ENCODE results near the gene MRPL10. TPM values are rescaled to one million over a fixed set of nuclear protein-coding genes. Genes with fewer than 3 reads are reported as not detected.

The MRPL10 gene
- polyA plus RNA-seq, 1 donor: 48.4 TPM

DNA sequence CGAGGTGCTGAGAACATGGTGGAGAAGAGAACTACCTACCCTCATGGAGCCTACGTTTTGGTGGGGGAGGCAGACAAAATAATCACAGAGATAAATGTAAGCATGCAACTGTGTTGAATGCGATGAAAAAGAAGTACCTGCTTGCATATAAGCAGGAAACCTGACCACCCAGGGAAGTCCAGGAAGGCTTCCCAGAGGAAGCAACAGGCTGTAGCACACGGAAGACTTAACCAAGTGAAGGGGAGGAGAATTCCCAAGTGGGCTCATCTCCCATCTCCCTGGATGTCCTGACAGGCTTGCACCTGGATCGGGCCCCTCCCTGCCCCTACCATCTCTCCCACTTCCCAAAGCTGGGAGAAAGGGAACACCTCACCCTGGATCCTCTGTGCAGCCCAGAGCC lies 7.7 kb upstream of the MRPL10 start:
- DNase-seq: no peak
- peaks cover 55% of the 10 kb centered on the region for H3K4me1 ChIP-seq (ENCODE audit: control insufficient read depth, insufficient read depth, low read length)
- H3K9me3 ChIP-seq (ENCODE audit: control insufficient read depth, low read depth, low read length): no peaks in the 10 kb centered on the region
- H3K27ac ChIP-seq (ENCODE audit: low read length): no peak overlapping the region
- H3K36me3 ChIP-seq (ENCODE audit: control insufficient read depth, insufficient read depth, low read length): peaks cover 40% of the 10 kb centered on the region
- no peaks in the 10 kb centered on the region for H3K27me3 ChIP-seq (ENCODE audit: control insufficient read depth, insufficient read depth, low read length)
- H3K4me3 ChIP-seq (ENCODE audit: low read length): no peak overlapping the region
- WGBS (ENCODE audit: insufficient coverage, low lambda C conversion rate): no CpG with 5 or more reads among the region's 5 CpGs

- no CpG with 5 or more reads among the region's 13 CpGs for WGBS (ENCODE audit: insufficient coverage, low lambda C conversion rate)
These were observed 7.3 kb upstream of the MRPL10 start for GRCh38 chr17:47838636-47839035.

GRCh38 chr17:47837401-47838039 lies 6.2 kb upstream of the MRPL10 start:
- peak overlapping the region; percentile 5 for H3K27ac ChIP-seq (ENCODE audit: low read length)
- no peak overlapping the region for H3K4me3 ChIP-seq (ENCODE audit: low read length)
- H3K27me3 ChIP-seq (ENCODE audit: control insufficient read depth, insufficient read depth, low read length): no peaks in the 10 kb centered on the region
- peaks cover 40% of the 10 kb centered on the region for H3K36me3 ChIP-seq (ENCODE audit: control insufficient read depth, insufficient read depth, low read length)
- DNase-seq: peak; percentile 70
- no peaks in the 10 kb centered on the region for H3K9me3 ChIP-seq (ENCODE audit: control insufficient read depth, low read depth, low read length)
- no CpG with 5 or more reads among the region's 13 CpGs for WGBS (ENCODE audit: insufficient coverage, low lambda C conversion rate)
- peaks cover 41% of the 10 kb centered on the region for H3K4me1 ChIP-seq (ENCODE audit: control insufficient read depth, insufficient read depth, low read length)

More at GRCh38 chr17:47838636-47839035, 7.3 kb upstream of the MRPL10 start:
- H3K4me3 ChIP-seq (ENCODE audit: low read length): no peak overlapping the region
- H3K9me3 ChIP-seq (ENCODE audit: control insufficient read depth, low read depth, low read length): no peaks in the 10 kb centered on the region
- peaks cover 50% of the 10 kb centered on the region for H3K4me1 ChIP-seq (ENCODE audit: control insufficient read depth, insufficient read depth, low read length)
- no peak overlapping the region for H3K27ac ChIP-seq (ENCODE audit: low read length)
- no peak for DNase-seq
- no peaks in the 10 kb centered on the region for H3K27me3 ChIP-seq (ENCODE audit: control insufficient read depth, insufficient read depth, low read length)
- H3K36me3 ChIP-seq (ENCODE audit: control insufficient read depth, insufficient read depth, low read length): peaks cover 40% of the 10 kb centered on the region

- H3K27me3 ChIP-seq (ENCODE audit: control insufficient read depth, insufficient read depth, low read length): no peaks in the 10 kb centered on the region
- no CpG with 5 or more reads among the region's 6 CpGs for WGBS (ENCODE audit: insufficient coverage, low lambda C conversion rate)
- peaks cover 39% of the 10 kb centered on the region for H3K4me1 ChIP-seq (ENCODE audit: control insufficient read depth, insufficient read depth, low read length)
- H3K4me3 ChIP-seq (ENCODE audit: low read length): no peak overlapping the region
- no peak for DNase-seq
- H3K36me3 ChIP-seq (ENCODE audit: control insufficient read depth, insufficient read depth, low read length): peaks cover 40% of the 10 kb centered on the region
- no peak overlapping the region for H3K27ac ChIP-seq (ENCODE audit: low read length)
- H3K9me3 ChIP-seq (ENCODE audit: control insufficient read depth, low read depth, low read length): no peaks in the 10 kb centered on the region
These were observed 5.3 kb upstream of the MRPL10 start for GRCh38 chr17:47836601-47837000.

DNA sequence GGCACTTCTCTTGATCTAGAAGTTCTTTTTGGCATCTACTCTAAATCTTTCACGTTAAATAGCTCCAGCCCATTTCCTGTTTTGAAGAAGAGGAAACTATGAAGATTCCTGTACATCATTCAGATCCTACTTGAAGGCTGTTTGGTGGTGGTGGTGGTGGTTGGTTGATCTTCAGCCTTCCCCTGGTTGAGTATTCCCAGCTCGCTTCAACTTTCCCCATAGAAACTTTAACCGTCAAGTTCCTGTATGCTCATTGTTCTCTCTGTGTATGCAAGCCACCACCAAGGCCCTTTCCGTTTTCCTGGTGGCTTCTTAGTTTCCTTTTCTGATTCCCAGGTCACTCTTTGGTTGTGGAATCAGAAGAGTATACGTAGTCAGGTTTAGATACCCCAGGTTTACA lies 3.4 kb upstream of the MRPL10 start:
- peaks cover 42% of the 10 kb centered on the region for H3K4me1 ChIP-seq (ENCODE audit: control insufficient read depth, insufficient read depth, low read length)
- 80% methylated on average over 1 of the region's 5 CpGs for WGBS (ENCODE audit: insufficient coverage, low lambda C conversion rate)
- no peak for DNase-seq
- H3K36me3 ChIP-seq (ENCODE audit: control insufficient read depth, insufficient read depth, low read length): peaks cover 40% of the 10 kb centered on the region
- H3K27me3 ChIP-seq (ENCODE audit: control insufficient read depth, insufficient read depth, low read length): no peaks in the 10 kb centered on the region
- H3K27ac ChIP-seq (ENCODE audit: low read length): no peak overlapping the region
- no peak overlapping the region for H3K4me3 ChIP-seq (ENCODE audit: low read length)
- no peaks in the 10 kb centered on the region for H3K9me3 ChIP-seq (ENCODE audit: control insufficient read depth, low read depth, low read length)

DNA sequence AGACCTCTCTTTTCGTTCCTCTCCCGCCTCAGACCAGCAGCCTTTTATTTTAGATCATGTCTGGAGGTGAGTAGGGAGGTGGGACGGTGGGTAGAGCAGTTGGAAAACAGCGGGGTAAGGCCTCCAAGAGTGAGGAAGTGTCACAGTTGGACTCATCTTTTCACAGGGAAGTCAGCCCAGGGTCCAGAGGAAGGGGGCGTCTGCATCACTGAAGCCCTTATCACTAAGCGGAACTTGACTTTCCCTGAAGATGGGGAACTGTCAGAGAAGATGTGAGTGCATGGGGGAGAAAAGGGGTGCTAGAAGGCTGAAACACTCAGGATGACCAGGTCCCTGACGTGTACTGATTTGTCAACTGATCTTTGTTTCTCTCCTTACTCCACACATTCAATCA lies 590 bp upstream of the MRPL10 start:
- Histone ChIP-seq H3K4me1 (ENCODE audit: control insufficient read depth, insufficient read depth, low read length) (peaks cover 18% of the 10 kb centered on the region), H3K36me3 (ENCODE audit: control insufficient read depth, insufficient read depth, low read length) (peaks cover 34% of the 10 kb centered on the region), H3K27me3 (ENCODE audit: control insufficient read depth, insufficient read depth, low read length) (no peaks in the 10 kb centered on the region), H3K4me3 (ENCODE audit: low read length) (peak overlapping the region; percentile 79), H3K9me3 (ENCODE audit: control insufficient read depth, low read depth, low read length) (no peaks in the 10 kb centered on the region), H3K27ac (ENCODE audit: low read length) (no peak overlapping the region)
- DNase-seq: no peak
- WGBS (ENCODE audit: insufficient coverage, low lambda C conversion rate): no CpG with 5 or more reads among the region's 7 CpGs

- Histone ChIP-seq H3K4me3 (ENCODE audit: low read length) (peak overlapping the region; percentile 79), H3K36me3 (ENCODE audit: control insufficient read depth, insufficient read depth, low read length) (peaks cover 30% of the 10 kb centered on the region), H3K27ac (ENCODE audit: low read length) (peak overlapping the region; percentile 67), H3K9me3 (ENCODE audit: control insufficient read depth, low read depth, low read length) (no peaks in the 10 kb centered on the region), H3K27me3 (ENCODE audit: control insufficient read depth, insufficient read depth, low read length) (no peaks in the 10 kb centered on the region), H3K4me1 (ENCODE audit: control insufficient read depth, insufficient read depth, low read length) (peaks cover 18% of the 10 kb centered on the region)
- DNase-seq: no peak
- 0% methylated on average over 2 of the region's 18 CpGs for WGBS (ENCODE audit: insufficient coverage, low lambda C conversion rate)
These were observed 842 bp downstream of the MRPL10 start for GRCh38 chr17:47830396-47831002.

GRCh38 chr17:47829870-47830269 lies 1.5 kb downstream of the MRPL10 start:
- Histone ChIP-seq H3K9me3 (ENCODE audit: control insufficient read depth, low read depth, low read length) (no peaks in the 10 kb centered on the region), H3K4me3 (ENCODE audit: low read length) (no peak overlapping the region), H3K36me3 (ENCODE audit: control insufficient read depth, insufficient read depth, low read length) (peaks cover 28% of the 10 kb centered on the region), H3K4me1 (ENCODE audit: control insufficient read depth, insufficient read depth, low read length) (peaks cover 18% of the 10 kb centered on the region), H3K27me3 (ENCODE audit: control insufficient read depth, insufficient read depth, low read length) (no peaks in the 10 kb centered on the region), H3K27ac (ENCODE audit: low read length) (no peak overlapping the region)
- DNase-seq: no peak
- WGBS (ENCODE audit: insufficient coverage, low lambda C conversion rate): no CpG with 5 or more reads among the region's 3 CpGs

- DNase-seq: no peak
- no peaks in the 10 kb centered on the region for H3K9me3 ChIP-seq (ENCODE audit: control insufficient read depth, low read depth, low read length)
- no peak overlapping the region for H3K27ac ChIP-seq (ENCODE audit: low read length)
- peaks cover 49% of the 10 kb centered on the region for H3K36me3 ChIP-seq (ENCODE audit: control insufficient read depth, insufficient read depth, low read length)
- peaks cover 24% of the 10 kb centered on the region for H3K4me1 ChIP-seq (ENCODE audit: control insufficient read depth, insufficient read depth, low read length)
- H3K4me3 ChIP-seq (ENCODE audit: low read length): no peak overlapping the region
- no peaks in the 10 kb centered on the region for H3K27me3 ChIP-seq (ENCODE audit: control insufficient read depth, insufficient read depth, low read length)
- WGBS (ENCODE audit: insufficient coverage, low lambda C conversion rate): 100% methylated on average over 1 of the region's 4 CpGs
These were observed 7.8 kb downstream of the MRPL10 start for GRCh38 chr17:47823519-47823918.

DNA sequence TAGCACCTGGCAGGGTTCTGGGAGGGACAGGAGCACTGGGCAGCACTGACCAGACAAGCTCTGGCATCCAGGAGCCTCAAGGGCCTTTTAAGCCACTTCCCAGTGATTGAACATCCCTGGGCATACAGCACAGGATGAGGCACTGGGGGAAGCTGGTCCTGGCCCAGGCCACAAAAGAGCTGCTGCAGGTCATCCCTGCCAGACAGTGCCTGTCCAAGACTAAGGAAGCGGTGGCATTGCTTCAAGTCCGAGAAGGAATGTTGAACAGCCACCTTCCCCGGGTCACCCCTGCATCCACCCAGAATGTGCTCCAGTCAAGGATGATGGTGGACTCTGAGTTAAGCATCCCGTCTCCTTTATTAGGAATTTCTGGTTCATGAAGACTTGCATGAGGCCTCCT lies 8.6 kb downstream of the MRPL10 start:
- Histone ChIP-seq H3K9me3 (ENCODE audit: control insufficient read depth, low read depth, low read length) (no peaks in the 10 kb centered on the region), H3K27ac (ENCODE audit: low read length) (no peak overlapping the region), H3K36me3 (ENCODE audit: control insufficient read depth, insufficient read depth, low read length) (peaks cover 51% of the 10 kb centered on the region), H3K4me1 (ENCODE audit: control insufficient read depth, insufficient read depth, low read length) (peaks cover 24% of the 10 kb centered on the region), H3K27me3 (ENCODE audit: control insufficient read depth, insufficient read depth, low read length) (no peaks in the 10 kb centered on the region), H3K4me3 (ENCODE audit: low read length) (no peak overlapping the region)
- WGBS (ENCODE audit: insufficient coverage, low lambda C conversion rate): no CpG with 5 or more reads among the region's 4 CpGs
- no peak for DNase-seq

All from large intestine (tissue), 3 donors.